Measurements from ENCODE around the gene HSD17B8.
"Not testable (repeated sequence)": the region's sequence is repeated elsewhere in the genome, so short reads cannot be mapped to it uniquely, and the experiment has no call there.

HSD17B8 gene

GRCh38 chr6:33213166-33213988, 8.9 kb downstream of the HSD17B8 start:
- Histone ChIP-seq H3K9ac (ENCODE audit: low read length) (no peak overlapping the region), H3K27ac (ENCODE audit: low read length) (no peak overlapping the region), H3K27me3 (ENCODE audit: control insufficient read depth, insufficient read depth, low read length) (peaks cover 77% of the 10 kb centered on the region), H3K36me3 (ENCODE audit: control insufficient read depth, low read depth, low read length) (peaks cover 9% of the 10 kb centered on the region), H3K4me1 (ENCODE audit: control insufficient read depth, low read depth, low read length) (peaks cover 9% of the 10 kb centered on the region), H3K4me3 (ENCODE audit: low read length) (peak overlapping the region; percentile 56), H3K9me3 (ENCODE audit: control insufficient read depth, low read depth, low read length) (no peaks in the 10 kb centered on the region)

GRCh38 chr6:33213989-33214335, 9.5 kb downstream of the HSD17B8 start:
- Histone ChIP-seq H3K4me3 (ENCODE audit: low read length) (peak overlapping the region; percentile 56), H3K27me3 (ENCODE audit: control insufficient read depth, insufficient read depth, low read length) (peaks cover 83% of the 10 kb centered on the region), H3K9me3 (ENCODE audit: control insufficient read depth, low read depth, low read length) (no peaks in the 10 kb centered on the region), H3K9ac (ENCODE audit: low read length) (no peak overlapping the region), H3K4me1 (ENCODE audit: control insufficient read depth, low read depth, low read length) (peaks cover 9% of the 10 kb centered on the region), H3K36me3 (ENCODE audit: control insufficient read depth, low read depth, low read length) (peaks cover 9% of the 10 kb centered on the region), H3K27ac (ENCODE audit: low read length) (no peak overlapping the region)

GRCh38 chr6:33215271-33216116, 11.0 kb downstream of the HSD17B8 start:
- Histone ChIP-seq H3K27ac (ENCODE audit: low read length) (no peak overlapping the region), H3K36me3 (ENCODE audit: control insufficient read depth, low read depth, low read length) (peaks cover 4% of the 10 kb centered on the region), H3K27me3 (ENCODE audit: control insufficient read depth, insufficient read depth, low read length) (peaks cover 95% of the 10 kb centered on the region), H3K4me3 (ENCODE audit: low read length) (no peak overlapping the region), H3K9me3 (ENCODE audit: control insufficient read depth, low read depth, low read length) (no peaks in the 10 kb centered on the region), H3K4me1 (ENCODE audit: control insufficient read depth, low read depth, low read length) (peaks cover 9% of the 10 kb centered on the region), H3K9ac (ENCODE audit: low read length) (no peak overlapping the region)

GRCh38 chr6:33216117-33216649, 11.7 kb downstream of the HSD17B8 start:
- Histone ChIP-seq H3K27ac (ENCODE audit: low read length) (no peak overlapping the region), H3K36me3 (ENCODE audit: control insufficient read depth, low read depth, low read length) (no peaks in the 10 kb centered on the region), H3K9ac (ENCODE audit: low read length) (no peak overlapping the region), H3K4me3 (ENCODE audit: low read length) (no peak overlapping the region), H3K9me3 (ENCODE audit: control insufficient read depth, low read depth, low read length) (no peaks in the 10 kb centered on the region), H3K27me3 (ENCODE audit: control insufficient read depth, insufficient read depth, low read length) (peaks cover 89% of the 10 kb centered on the region), H3K4me1 (ENCODE audit: control insufficient read depth, low read depth, low read length) (peaks cover 9% of the 10 kb centered on the region)

- no peak overlapping the region for H3K9ac ChIP-seq (ENCODE audit: low read length)
- H3K4me1 ChIP-seq (ENCODE audit: control insufficient read depth, low read depth, low read length), result peaks cover 4% of the 10 kb centered on the region
- H3K9me3 ChIP-seq (ENCODE audit: control insufficient read depth, low read depth, low read length), result no peaks in the 10 kb centered on the region
- no peak overlapping the region for H3K27ac ChIP-seq (ENCODE audit: low read length)
- no peaks in the 10 kb centered on the region for H3K36me3 ChIP-seq (ENCODE audit: control insufficient read depth, low read depth, low read length)
- no peak overlapping the region for H3K4me3 ChIP-seq (ENCODE audit: low read length)
- peaks cover 80% of the 10 kb centered on the region for H3K27me3 ChIP-seq (ENCODE audit: control insufficient read depth, insufficient read depth, low read length)
Measured at GRCh38 chr6:33217246-33217645, 12.8 kb downstream of the HSD17B8 start.

GRCh38 chr6:33217681-33218080, 13.2 kb downstream of the HSD17B8 start:
- Histone ChIP-seq H3K4me1 (ENCODE audit: control insufficient read depth, low read depth, low read length) (peaks cover 2% of the 10 kb centered on the region), H3K27ac (ENCODE audit: low read length) (no peak overlapping the region), H3K36me3 (ENCODE audit: control insufficient read depth, low read depth, low read length) (no peaks in the 10 kb centered on the region), H3K9me3 (ENCODE audit: control insufficient read depth, low read depth, low read length) (no peaks in the 10 kb centered on the region), H3K27me3 (ENCODE audit: control insufficient read depth, insufficient read depth, low read length) (peaks cover 75% of the 10 kb centered on the region), H3K4me3 (ENCODE audit: low read length) (no peak overlapping the region), H3K9ac (ENCODE audit: low read length) (no peak overlapping the region)

GRCh38 chr6:33226503-33227120, 22.2 kb downstream of the HSD17B8 start:
- H3K27ac ChIP-seq (ENCODE audit: low read length); H3K36me3 ChIP-seq (ENCODE audit: control insufficient read depth, low read depth, low read length); H3K9me3 ChIP-seq (ENCODE audit: control insufficient read depth, low read depth, low read length); H3K9ac ChIP-seq (ENCODE audit: low read length); H3K4me3 ChIP-seq (ENCODE audit: low read length); H3K27me3 ChIP-seq (ENCODE audit: control insufficient read depth, insufficient read depth, low read length): not testable (repeated sequence)
- peaks cover 10% of the 10 kb centered on the region for H3K4me1 ChIP-seq (ENCODE audit: control insufficient read depth, low read depth, low read length)

- H3K4me1 ChIP-seq (ENCODE audit: control insufficient read depth, low read depth, low read length), result peaks cover 5% of the 10 kb centered on the region
- H3K36me3 ChIP-seq (ENCODE audit: control insufficient read depth, low read depth, low read length), result no peaks in the 10 kb centered on the region
- no peak overlapping the region for H3K27ac ChIP-seq (ENCODE audit: low read length)
- H3K9ac ChIP-seq (ENCODE audit: low read length), result no peak overlapping the region
- no peaks in the 10 kb centered on the region for H3K9me3 ChIP-seq (ENCODE audit: control insufficient read depth, low read depth, low read length)
- H3K4me3 ChIP-seq (ENCODE audit: low read length), result no peak overlapping the region
- no peaks in the 10 kb centered on the region for H3K27me3 ChIP-seq (ENCODE audit: control insufficient read depth, insufficient read depth, low read length)
Measured at GRCh38 chr6:33235221-33235634, 30.8 kb downstream of the HSD17B8 start.

- H3K27me3 ChIP-seq (ENCODE audit: control insufficient read depth, insufficient read depth, low read length), result no peaks in the 10 kb centered on the region
- no peak overlapping the region for H3K4me3 ChIP-seq (ENCODE audit: low read length)
- no peak overlapping the region for H3K9ac ChIP-seq (ENCODE audit: low read length)
- H3K27ac ChIP-seq (ENCODE audit: low read length), result no peak overlapping the region
- H3K36me3 ChIP-seq (ENCODE audit: control insufficient read depth, low read depth, low read length), result no peaks in the 10 kb centered on the region
- H3K4me1 ChIP-seq (ENCODE audit: control insufficient read depth, low read depth, low read length), result peaks cover 5% of the 10 kb centered on the region
- no peaks in the 10 kb centered on the region for H3K9me3 ChIP-seq (ENCODE audit: control insufficient read depth, low read depth, low read length)
Measured at GRCh38 chr6:33236328-33236727, 31.9 kb downstream of the HSD17B8 start.

GRCh38 chr6:33236852-33237251, 32.4 kb downstream of the HSD17B8 start:
- peaks cover 5% of the 10 kb centered on the region for H3K4me1 ChIP-seq (ENCODE audit: control insufficient read depth, low read depth, low read length)
- no peaks in the 10 kb centered on the region for H3K9me3 ChIP-seq (ENCODE audit: control insufficient read depth, low read depth, low read length)
- no peak overlapping the region for H3K4me3 ChIP-seq (ENCODE audit: low read length)
- H3K36me3 ChIP-seq (ENCODE audit: control insufficient read depth, low read depth, low read length), result no peaks in the 10 kb centered on the region
- H3K27ac ChIP-seq (ENCODE audit: low read length), result no peak overlapping the region
- no peak overlapping the region for H3K9ac ChIP-seq (ENCODE audit: low read length)
- no peaks in the 10 kb centered on the region for H3K27me3 ChIP-seq (ENCODE audit: control insufficient read depth, insufficient read depth, low read length)

GRCh38 chr6:33237741-33238140, 33.3 kb downstream of the HSD17B8 start:
- H3K9me3 ChIP-seq (ENCODE audit: control insufficient read depth, low read depth, low read length), result no peaks in the 10 kb centered on the region
- no peak overlapping the region for H3K9ac ChIP-seq (ENCODE audit: low read length)
- H3K27me3 ChIP-seq (ENCODE audit: control insufficient read depth, insufficient read depth, low read length), result no peaks in the 10 kb centered on the region
- no peak overlapping the region for H3K27ac ChIP-seq (ENCODE audit: low read length)
- peaks cover 5% of the 10 kb centered on the region for H3K4me1 ChIP-seq (ENCODE audit: control insufficient read depth, low read depth, low read length)
- no peak overlapping the region for H3K4me3 ChIP-seq (ENCODE audit: low read length)
- no peaks in the 10 kb centered on the region for H3K36me3 ChIP-seq (ENCODE audit: control insufficient read depth, low read depth, low read length)
